Measurements from ENCODE around the gene APBB2. TPM values are rescaled to one million over a fixed set of nuclear protein-coding genes. Genes with fewer than 3 reads are reported as not detected.

Gene APBB2
- polyA plus RNA-seq, 3 donors, result 0.15 to 0.33 TPM; not detected in 1

GRCh38 chr4:40937140-40937725, 277.1 kb downstream of the APBB2 start:
- Histone ChIP-seq H3K79me2 (ENCODE audit: insufficient read depth, low read length) (no peaks in the 10 kb centered on the region), H4K20me1 (ENCODE audit: insufficient read depth, low read length) (no peaks in the 10 kb centered on the region), H3K9me3 (replicated peaks in 1 of 2; ENCODE audit: control insufficient read depth in 1 of 2, insufficient read depth in 1 of 2, low read length in 2 of 2) (no peaks in the 10 kb centered on the region), H3K27me3 (ENCODE audit: control insufficient read depth in 2 of 2, insufficient read depth in 2 of 2, low read length in 2 of 2) (no peaks in the 10 kb centered on the region), H2AFZ (ENCODE audit: insufficient read depth, low read depth, low read length, poor library complexity, severe bottlenecking) (no peak overlapping the region), H3K36me3 (replicated peaks in 1 of 2; ENCODE audit: control insufficient read depth in 1 of 2, insufficient read depth in 2 of 2, low read length in 2 of 2) (no peaks in the 10 kb centered on the region), H3K27ac (ENCODE audit: low read depth in 1 of 2, low read length in 2 of 2) (no peak overlapping the region), H3K9ac (ENCODE audit: insufficient read depth, low read length, poor library complexity, severe bottlenecking) (no peak overlapping the region), H3K4me2 (replicated peaks; ENCODE audit: extremely low read depth, low read length, poor library complexity, severe bottlenecking) (no peak overlapping the region), H3K4me3 (replicated peaks in 1 of 3; ENCODE audit: low read depth in 2 of 3, low read length in 3 of 3) (no peak overlapping the region), H3K4me1 (ENCODE audit: control insufficient read depth in 1 of 2, insufficient read depth in 2 of 2, low read length in 2 of 2) (peaks cover 0 to 3% of the 10 kb centered on the region in 2 donors)
- H3K4me3 Mint-ChIP-seq, result no peak overlapping the region
- no peaks in the 10 kb centered on the region for H3K27me3 Mint-ChIP-seq (ENCODE audit: low read depth in 3 of 3)
- no peak overlapping the region for H3K27ac Mint-ChIP-seq
- no CpG with 5 or more reads among the region's 2 CpGs for WGBS (ENCODE audit: insufficient coverage)
- DNase-seq, result no peak
- intact Hi-C loops (cut with micrococcal nuclease), result no loop called here
- H3K36me3 Mint-ChIP-seq, result no peaks in the 10 kb centered on the region
- H3K9me3 Mint-ChIP-seq, result no peaks in the 10 kb centered on the region
- H3K4me1 Mint-ChIP-seq, result peaks cover 7% of the 10 kb centered on the region
- no peak for TF ChIP-seq CTCF (IDR thresholded peaks at IDR 0.05)

GRCh38 chr4:40934676-40935075, 279.7 kb downstream of the APBB2 start:
- no peaks in the 10 kb centered on the region for H3K27me3 ChIP-seq (ENCODE audit: control insufficient read depth in 2 of 2, insufficient read depth in 2 of 2, low read length in 2 of 2)
- no peak overlapping the region for H2AFZ ChIP-seq (ENCODE audit: insufficient read depth, low read depth, low read length, poor library complexity, severe bottlenecking)
- Mint-ChIP-seq H3K36me3 (no peaks in the 10 kb centered on the region), H3K4me3 (no peak overlapping the region), H3K27ac (peak overlapping the region in 1 of 7 donors; percentile 8), H3K9me3 (no peaks in the 10 kb centered on the region), H3K4me1 (peaks cover 4% of the 10 kb centered on the region), H3K27me3 (ENCODE audit: low read depth in 3 of 3) (no peaks in the 10 kb centered on the region)
- intact Hi-C loops (cut with micrococcal nuclease), result no loop called here
- 77% methylated on average over 1 of the region's 4 CpGs for WGBS (ENCODE audit: insufficient coverage)
- no peak overlapping the region for H3K4me2 ChIP-seq (replicated peaks; ENCODE audit: extremely low read depth, low read length, poor library complexity, severe bottlenecking)
- no peak overlapping the region for H3K27ac ChIP-seq (ENCODE audit: low read depth in 1 of 2, low read length in 2 of 2)
- H3K79me2 ChIP-seq (ENCODE audit: insufficient read depth, low read length), result no peaks in the 10 kb centered on the region
- H4K20me1 ChIP-seq (ENCODE audit: insufficient read depth, low read length), result no peaks in the 10 kb centered on the region
- TF ChIP-seq CTCF (IDR thresholded peaks at IDR 0.05), result no peak
- no peak overlapping the region for H3K4me3 ChIP-seq (replicated peaks in 1 of 3; ENCODE audit: low read depth in 2 of 3, low read length in 3 of 3)
- peaks cover 0 to 3% of the 10 kb centered on the region in 2 donors for H3K4me1 ChIP-seq (ENCODE audit: control insufficient read depth in 1 of 2, insufficient read depth in 2 of 2, low read length in 2 of 2)
- no peak for DNase-seq
- H3K9me3 ChIP-seq (replicated peaks in 1 of 2; ENCODE audit: control insufficient read depth in 1 of 2, insufficient read depth in 1 of 2, low read length in 2 of 2), result no peaks in the 10 kb centered on the region
- no peaks in the 10 kb centered on the region for H3K36me3 ChIP-seq (replicated peaks in 1 of 2; ENCODE audit: control insufficient read depth in 1 of 2, insufficient read depth in 2 of 2, low read length in 2 of 2)
- H3K9ac ChIP-seq (ENCODE audit: insufficient read depth, low read length, poor library complexity, severe bottlenecking), result no peak overlapping the region
